Measurements from ENCODE around the gene ZNF460.

ZNF460 gene

DNA sequence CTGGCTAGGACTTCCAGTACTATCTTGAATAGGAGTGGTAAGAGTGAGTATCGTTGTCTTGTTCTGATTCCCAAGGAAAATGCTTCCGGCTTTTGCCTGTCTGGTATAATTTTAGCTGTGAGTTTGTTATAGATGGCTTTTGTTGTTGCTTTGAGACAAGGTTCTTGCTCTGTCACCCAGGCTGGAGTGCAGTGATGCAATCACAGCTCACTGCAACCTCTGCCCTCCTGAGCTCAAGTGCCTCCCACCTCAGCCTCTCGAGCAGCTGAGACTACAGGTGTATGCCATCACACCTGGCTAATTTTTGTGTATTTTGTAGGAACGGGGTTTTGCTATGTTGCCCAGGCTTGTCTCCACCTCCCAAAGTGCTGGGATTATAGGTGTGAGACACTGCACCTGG is 33.9 kb downstream of the ZNF460 start:
- H3K4me3 ChIP-seq (ENCODE audit: low read length): no peak overlapping the region
- no peaks in the 10 kb centered on the region for H3K4me1 ChIP-seq (ENCODE audit: insufficient read depth, low read length)
- H3K9ac ChIP-seq (ENCODE audit: low read depth, low read length): no peak overlapping the region
- peaks cover 57% of the 10 kb centered on the region for H3K27me3 ChIP-seq (ENCODE audit: insufficient read depth, low read length)
- 80% methylated on average over 4 of the region's 4 CpGs for WGBS
- H3K36me3 ChIP-seq (ENCODE audit: insufficient read depth, low read length): no peaks in the 10 kb centered on the region
- no peaks in the 10 kb centered on the region for H3K9me3 ChIP-seq (ENCODE audit: insufficient read depth, low read depth, low read length)
- H3K27ac ChIP-seq (ENCODE audit: low read depth, low read length): no peak overlapping the region

DNA sequence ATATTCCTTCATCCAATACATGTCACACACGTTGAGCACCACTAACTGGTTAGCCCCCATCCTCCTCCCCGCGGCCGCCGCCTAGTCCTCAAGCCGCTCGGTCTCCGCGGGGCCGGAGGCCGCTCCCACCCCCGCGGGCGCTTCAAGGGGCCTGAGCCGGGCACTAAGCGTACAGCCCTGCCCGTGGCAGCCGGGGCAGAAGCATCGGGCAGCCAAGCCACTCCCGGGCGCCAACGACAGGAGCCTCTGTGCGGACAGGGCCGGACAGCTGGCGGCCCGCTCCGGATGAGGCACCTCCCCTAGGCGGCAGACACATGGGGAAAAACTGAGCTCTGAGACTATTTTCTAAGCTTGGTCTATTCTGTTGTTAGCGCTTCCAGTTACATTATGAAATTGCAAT is 37.2 kb downstream of the ZNF460 start:
- H3K36me3 ChIP-seq (ENCODE audit: insufficient read depth, low read length): no peaks in the 10 kb centered on the region
- no peak overlapping the region for H3K27ac ChIP-seq (ENCODE audit: low read depth, low read length)
- H3K9ac ChIP-seq (ENCODE audit: low read depth, low read length): no peak overlapping the region
- H3K4me1 ChIP-seq (ENCODE audit: insufficient read depth, low read length): peaks cover 11% of the 10 kb centered on the region; the same call in 1 of the 2 replicates
- WGBS: 51% methylated on average over 29 of the region's 29 CpGs
- peak overlapping the region; percentile 44 for H3K4me3 ChIP-seq (ENCODE audit: low read length)
- H3K27me3 ChIP-seq (ENCODE audit: insufficient read depth, low read length): peaks cover 52% of the 10 kb centered on the region
- H3K9me3 ChIP-seq (ENCODE audit: insufficient read depth, low read depth, low read length): no peaks in the 10 kb centered on the region

DNA sequence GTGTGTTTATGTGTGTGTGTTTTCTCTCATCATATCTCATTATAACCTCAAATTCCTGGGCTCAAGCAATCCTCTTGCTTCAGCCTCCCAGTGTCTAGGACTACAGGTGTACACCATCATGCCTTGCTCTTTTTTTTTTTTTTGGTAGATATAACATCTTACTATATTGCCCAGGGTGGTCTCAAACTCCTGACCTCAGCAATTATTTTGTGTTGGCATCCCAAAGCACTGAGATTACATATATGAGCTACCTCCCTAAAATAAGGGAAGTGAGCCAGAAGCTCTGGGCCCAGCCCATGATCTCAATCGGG is 39.5 kb downstream of the ZNF460 start:
- peaks cover 11% of the 10 kb centered on the region; the same call in 1 of the 2 replicates for H3K4me1 ChIP-seq (ENCODE audit: insufficient read depth, low read length)
- peak overlapping the region; percentile 85 for H3K4me3 ChIP-seq (ENCODE audit: low read length)
- 0% methylated on average over 1 of the region's 1 CpG for WGBS
- H3K9ac ChIP-seq (ENCODE audit: low read depth, low read length): peak overlapping the region; percentile 59; the same call in 1 of the 2 replicates
- peak overlapping the region; percentile 75; the same call in 1 of the 2 replicates for H3K27ac ChIP-seq (ENCODE audit: low read depth, low read length)
- no peaks in the 10 kb centered on the region for H3K9me3 ChIP-seq (ENCODE audit: insufficient read depth, low read depth, low read length)
- H3K36me3 ChIP-seq (ENCODE audit: insufficient read depth, low read length): peaks cover 16% of the 10 kb centered on the region
- peaks cover 29% of the 10 kb centered on the region for H3K27me3 ChIP-seq (ENCODE audit: insufficient read depth, low read length)

DNA sequence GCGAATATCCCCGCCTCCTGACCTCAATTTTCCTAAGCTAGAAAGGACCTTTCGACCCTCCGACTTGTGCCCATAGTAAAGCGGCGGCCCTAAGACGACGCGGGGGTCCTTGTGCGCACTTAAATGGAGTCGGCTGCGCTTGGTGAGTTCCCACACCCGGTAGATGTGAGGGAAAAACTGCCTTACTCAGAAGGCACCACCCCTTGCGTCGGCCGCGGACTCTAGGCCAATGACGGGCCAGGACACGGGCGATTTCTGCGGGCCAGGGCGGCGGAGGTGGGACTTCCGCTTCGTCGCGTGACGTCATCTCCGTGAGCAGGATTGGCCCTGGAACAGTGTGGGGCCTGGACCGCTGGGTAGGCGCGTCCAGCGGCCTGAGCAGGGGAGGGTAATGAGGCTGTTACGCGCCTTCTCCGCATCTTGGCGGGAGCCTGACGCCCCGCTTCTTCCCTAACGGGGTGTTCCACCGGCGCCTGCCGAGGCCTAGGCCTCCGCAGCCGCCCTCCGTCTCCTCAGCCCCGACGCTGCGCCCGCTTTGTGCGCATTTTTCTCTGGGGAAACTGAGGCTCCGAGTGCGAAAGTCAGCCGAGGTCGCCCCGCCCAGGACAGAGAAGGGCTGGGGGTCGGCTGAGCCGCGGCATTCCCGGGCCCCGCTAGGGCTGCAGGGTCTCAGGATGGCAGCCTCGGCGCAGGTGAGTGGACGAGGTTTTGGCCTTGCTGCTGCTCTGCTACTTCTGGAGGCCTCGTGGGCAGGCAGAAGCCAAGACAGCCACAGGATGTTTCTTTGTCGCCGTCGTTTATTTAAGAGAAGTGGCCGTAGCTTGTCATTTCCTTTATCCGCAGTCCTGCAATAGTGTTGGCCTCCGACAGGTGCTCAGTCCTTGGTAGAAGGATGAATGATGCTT is 40.1 kb downstream of the ZNF460 start, which contains the start of gene ZNF543:
ZNF543 (plus strand) TSS at position 293 of the 905 bp plus-strand sequence; CDS start at position 675, 382 bp downstream.
- H3K9ac ChIP-seq (ENCODE audit: low read depth, low read length): peak within 1 kb of the TSS; percentile 89
- peaks cover 22% of the 10 kb centered on the region for H3K36me3 ChIP-seq (ENCODE audit: insufficient read depth, low read length)
- under 1% methylated on average over 71 of the region's 71 CpGs for WGBS
- peaks cover 11% of the 10 kb centered on the region; the same call in 1 of the 2 replicates for H3K4me1 ChIP-seq (ENCODE audit: insufficient read depth, low read length)
- peaks cover 23% of the 10 kb centered on the region for H3K27me3 ChIP-seq (ENCODE audit: insufficient read depth, low read length)
- peak within 1 kb of the TSS; percentile 87 for H3K27ac ChIP-seq (ENCODE audit: low read depth, low read length)
- no peaks in the 10 kb centered on the region for H3K9me3 ChIP-seq (ENCODE audit: insufficient read depth, low read depth, low read length)
- H3K4me3 ChIP-seq (ENCODE audit: low read length): peak within 1 kb of the TSS; percentile 85

DNA sequence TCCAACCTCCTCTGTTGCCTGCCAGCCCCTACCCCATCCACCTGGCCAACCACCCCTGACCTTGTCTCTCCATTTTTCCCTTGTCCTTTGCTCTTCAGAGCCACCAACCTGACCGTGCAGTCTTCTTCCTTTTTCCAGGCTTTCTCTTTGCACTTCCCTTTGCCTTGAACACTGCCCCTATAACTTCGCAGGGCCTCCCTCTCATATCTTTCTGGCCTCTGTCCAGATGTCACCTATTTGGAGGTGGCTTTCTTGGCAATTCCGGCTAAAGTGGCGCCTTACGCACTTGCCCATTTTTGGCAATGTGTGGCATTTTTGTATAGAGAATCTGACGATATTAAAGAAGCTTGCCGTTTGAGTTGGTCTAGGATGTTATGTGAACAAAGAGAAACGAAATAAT is 40.8 kb downstream of the ZNF460 start:
- H3K27me3 ChIP-seq (ENCODE audit: insufficient read depth, low read length): peaks cover 16% of the 10 kb centered on the region
- peak overlapping the region; percentile 87; the same call in 1 of the 2 replicates for H3K27ac ChIP-seq (ENCODE audit: low read depth, low read length)
- peaks cover 28% of the 10 kb centered on the region for H3K36me3 ChIP-seq (ENCODE audit: insufficient read depth, low read length)
- H3K9me3 ChIP-seq (ENCODE audit: insufficient read depth, low read depth, low read length): no peaks in the 10 kb centered on the region
- 62% methylated on average over 8 of the region's 8 CpGs for WGBS
- peak overlapping the region; percentile 89 for H3K9ac ChIP-seq (ENCODE audit: low read depth, low read length)
- H3K4me1 ChIP-seq (ENCODE audit: insufficient read depth, low read length): peaks cover 11% of the 10 kb centered on the region; the same call in 1 of the 2 replicates
- H3K4me3 ChIP-seq (ENCODE audit: low read length): peak overlapping the region; percentile 85

DNA sequence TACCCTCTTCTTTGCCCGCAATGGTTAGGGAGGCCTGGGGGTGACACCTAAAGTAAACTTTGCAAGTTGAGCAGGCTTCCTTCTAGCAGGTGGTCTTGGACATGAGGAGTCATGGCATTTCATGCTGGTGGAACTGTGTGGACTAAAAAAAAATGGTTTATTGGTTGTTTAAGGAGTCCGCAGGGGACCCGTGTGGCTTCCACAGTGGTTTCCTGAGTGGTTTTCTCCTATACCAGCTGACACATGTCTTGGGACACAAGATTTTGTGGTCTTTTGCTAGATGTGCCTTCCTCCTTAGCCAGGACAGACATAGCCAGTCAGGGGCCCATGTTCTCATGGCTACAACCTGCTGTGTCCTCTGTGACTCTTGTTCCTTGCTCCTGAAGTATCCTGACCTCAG is 41.5 kb downstream of the ZNF460 start:
- WGBS: 89% methylated on average over 3 of the region's 3 CpGs
- Histone ChIP-seq H3K9me3 (ENCODE audit: insufficient read depth, low read depth, low read length) (no peaks in the 10 kb centered on the region), H3K27ac (ENCODE audit: low read depth, low read length) (no peak overlapping the region), H3K27me3 (ENCODE audit: insufficient read depth, low read length) (peaks cover 10% of the 10 kb centered on the region), H3K4me3 (ENCODE audit: low read length) (peak overlapping the region; percentile 85), H3K4me1 (ENCODE audit: insufficient read depth, low read length) (peaks cover 11% of the 10 kb centered on the region; the same call in 1 of the 2 replicates), H3K9ac (ENCODE audit: low read depth, low read length) (peak overlapping the region; percentile 89; the same call in 1 of the 2 replicates), H3K36me3 (ENCODE audit: insufficient read depth, low read length) (peaks cover 34% of the 10 kb centered on the region)

DNA sequence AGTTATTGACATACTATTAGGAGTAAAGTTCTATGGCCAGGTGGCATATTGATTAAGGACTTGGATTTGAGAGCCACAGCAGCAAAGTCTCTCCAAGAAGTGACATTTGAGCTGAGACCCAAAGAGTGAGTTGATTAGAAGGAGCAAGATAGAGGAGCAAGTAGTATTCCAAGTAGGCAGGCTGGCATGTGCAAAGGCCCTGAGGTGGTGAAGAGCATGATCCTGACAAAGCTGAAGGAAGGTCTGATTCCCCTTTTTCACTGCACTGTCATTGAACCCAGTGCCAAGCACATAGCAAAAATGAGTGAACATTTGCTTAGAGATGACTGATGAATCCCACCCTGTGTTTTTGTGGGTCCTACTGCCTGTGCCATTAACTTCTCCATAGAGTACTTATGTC is 44.7 kb downstream of the ZNF460 start:
- H3K27ac ChIP-seq (ENCODE audit: low read depth, low read length): no peak overlapping the region
- H3K27me3 ChIP-seq (ENCODE audit: insufficient read depth, low read length): no peaks in the 10 kb centered on the region
- H3K36me3 ChIP-seq (ENCODE audit: insufficient read depth, low read length): peaks cover 63% of the 10 kb centered on the region
- H3K9me3 ChIP-seq (ENCODE audit: insufficient read depth, low read depth, low read length): no peaks in the 10 kb centered on the region
- H3K4me3 ChIP-seq (ENCODE audit: low read length): no peak overlapping the region
- H3K9ac ChIP-seq (ENCODE audit: low read depth, low read length): no peak overlapping the region
- peaks cover 8% of the 10 kb centered on the region; the same call in 1 of the 2 replicates for H3K4me1 ChIP-seq (ENCODE audit: insufficient read depth, low read length)

DNA sequence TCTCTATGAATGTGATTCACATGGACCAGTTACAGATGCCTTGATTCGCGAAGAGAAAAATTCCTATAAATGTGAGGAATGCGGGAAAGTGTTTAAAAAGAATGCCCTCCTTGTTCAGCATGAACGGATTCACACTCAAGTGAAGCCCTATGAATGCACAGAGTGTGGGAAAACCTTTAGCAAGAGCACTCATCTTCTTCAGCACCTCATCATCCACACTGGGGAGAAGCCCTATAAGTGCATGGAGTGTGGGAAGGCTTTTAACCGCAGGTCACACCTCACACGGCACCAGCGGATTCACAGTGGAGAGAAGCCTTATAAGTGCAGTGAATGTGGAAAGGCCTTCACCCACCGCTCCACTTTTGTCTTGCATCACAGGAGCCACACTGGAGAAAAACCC is 47.7 kb downstream of the ZNF460 start:
- H3K27ac ChIP-seq (ENCODE audit: low read depth, low read length): no peak overlapping the region
- H3K9ac ChIP-seq (ENCODE audit: low read depth, low read length): no peak overlapping the region
- no peak overlapping the region for H3K4me3 ChIP-seq (ENCODE audit: low read length)
- H3K27me3 ChIP-seq (ENCODE audit: insufficient read depth, low read length): no peaks in the 10 kb centered on the region
- H3K36me3 ChIP-seq (ENCODE audit: insufficient read depth, low read length): peaks cover 70% of the 10 kb centered on the region
- H3K4me1 ChIP-seq (ENCODE audit: insufficient read depth, low read length): no peaks in the 10 kb centered on the region
- H3K9me3 ChIP-seq (ENCODE audit: insufficient read depth, low read depth, low read length): no peaks in the 10 kb centered on the region
- WGBS: 98% methylated on average over 8 of the region's 8 CpGs

DNA sequence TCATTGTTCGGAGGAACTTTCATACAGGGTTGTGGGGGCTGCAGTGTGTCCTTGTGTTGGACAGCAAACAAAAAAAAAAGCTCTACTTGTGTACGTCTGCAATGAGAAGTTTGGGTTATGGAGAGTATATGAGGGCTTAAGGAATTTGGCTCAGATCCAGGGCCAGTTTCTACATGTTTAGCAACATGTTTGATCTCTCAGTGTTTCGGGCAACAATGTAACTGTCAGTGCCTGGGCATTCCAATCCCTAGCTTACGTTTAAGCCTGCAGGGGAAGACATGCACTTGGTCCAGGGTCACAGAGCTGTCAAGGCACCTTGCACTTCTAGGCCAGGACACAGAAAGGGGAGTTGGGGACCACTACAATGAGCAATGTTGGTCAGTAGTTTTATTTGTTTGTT is 53.9 kb downstream of the ZNF460 start:
- Histone ChIP-seq H3K9ac (ENCODE audit: low read depth, low read length) (no peak overlapping the region), H3K4me3 (ENCODE audit: low read length) (no peak overlapping the region), H3K36me3 (ENCODE audit: insufficient read depth, low read length) (peaks cover 12% of the 10 kb centered on the region), H3K27ac (ENCODE audit: low read depth, low read length) (no peak overlapping the region), H3K9me3 (ENCODE audit: insufficient read depth, low read depth, low read length) (no peaks in the 10 kb centered on the region), H3K4me1 (ENCODE audit: insufficient read depth, low read length) (no peaks in the 10 kb centered on the region), H3K27me3 (ENCODE audit: insufficient read depth, low read length) (no peaks in the 10 kb centered on the region)
- 90% methylated on average over 4 of the region's 4 CpGs for WGBS

DNA sequence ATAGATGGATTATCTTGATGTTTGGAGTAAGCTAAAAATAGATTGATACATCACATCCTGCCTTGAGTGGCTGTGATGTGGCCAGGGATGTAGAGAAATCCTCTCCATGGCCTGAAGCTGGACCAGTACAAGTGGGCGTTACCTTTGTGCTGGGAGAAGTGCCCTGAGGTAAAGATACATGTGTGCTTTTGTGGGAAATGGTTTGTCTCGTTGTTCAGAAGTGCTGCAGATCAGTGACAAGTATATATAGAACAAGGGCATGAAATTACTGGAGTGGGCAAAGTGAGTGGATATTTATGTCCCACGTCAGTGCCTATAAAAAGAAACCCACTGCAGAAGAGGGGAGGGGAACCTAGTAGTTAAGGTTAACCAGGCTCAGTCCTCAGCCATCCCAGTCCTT is 58.6 kb downstream of the ZNF460 start:
- Histone ChIP-seq H3K4me3 (ENCODE audit: low read length) (no peak overlapping the region), H3K36me3 (ENCODE audit: insufficient read depth, low read length) (no peaks in the 10 kb centered on the region), H3K9ac (ENCODE audit: low read depth, low read length) (no peak overlapping the region), H3K27me3 (ENCODE audit: insufficient read depth, low read length) (no peaks in the 10 kb centered on the region), H3K4me1 (ENCODE audit: insufficient read depth, low read length) (no peaks in the 10 kb centered on the region), H3K9me3 (ENCODE audit: insufficient read depth, low read depth, low read length) (no peaks in the 10 kb centered on the region), H3K27ac (ENCODE audit: low read depth, low read length) (no peak overlapping the region)
- 85% methylated on average over 3 of the region's 3 CpGs for WGBS

DNA sequence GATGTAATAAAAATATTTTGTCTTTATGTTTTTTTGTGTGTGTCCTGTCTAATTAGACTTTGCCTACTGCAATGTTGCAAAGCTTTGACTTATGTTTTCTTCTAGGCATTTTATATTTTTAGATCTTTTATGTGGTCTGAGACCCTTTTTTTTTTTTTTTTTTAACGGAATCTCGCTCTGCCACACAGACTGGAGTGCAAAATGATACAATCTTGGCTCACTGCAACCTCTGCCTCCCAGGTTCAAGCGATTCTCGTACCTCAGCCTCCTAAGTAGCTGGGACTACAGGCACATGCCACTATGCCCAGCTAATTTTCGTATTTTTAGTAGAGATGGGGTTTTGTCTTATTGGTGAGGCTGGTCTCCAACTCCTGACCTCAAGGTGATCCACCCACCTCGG is 62.3 kb downstream of the ZNF460 start:
- Histone ChIP-seq H3K27me3 (ENCODE audit: insufficient read depth, low read length) (peaks cover 16% of the 10 kb centered on the region; the same call in 1 of the 2 replicates), H3K9me3 (ENCODE audit: insufficient read depth, low read depth, low read length) (no peaks in the 10 kb centered on the region), H3K4me3 (ENCODE audit: low read length) (no peak overlapping the region), H3K9ac (ENCODE audit: low read depth, low read length) (no peak overlapping the region), H3K4me1 (ENCODE audit: insufficient read depth, low read length) (no peaks in the 10 kb centered on the region), H3K36me3 (ENCODE audit: insufficient read depth, low read length) (no peaks in the 10 kb centered on the region), H3K27ac (ENCODE audit: low read depth, low read length) (no peak overlapping the region)
- WGBS: 90% methylated on average over 6 of the region's 6 CpGs

All from HUES64 (cell line).